ENCODE data around the gene TRPM3.

GRCh38 chr9:70829591-70830265, 291.7 kb downstream of the TRPM3 start:
- TF ChIP-seq CTCF (IDR thresholded peaks at IDR 0.05; ENCODE audit: low read length) (no peak), EZH2phosphoT487 (IDR thresholded peaks at IDR 0.05; ENCODE audit: low read length) (no peak), EZH2 (optimal IDR thresholded peaks at IDR 0.05; ENCODE audit: low read depth, low read length) (no peak)
